Ishikawa (cell line): ENCODE data around the gene SPAG5.

ENCODE experiments used
- CREB1 ChIP-seq: IDR thresholded peaks from 2 replicates; pipeline ENCODE4 v1.6.1; 2012; ENCODE audit warnings: low read depth
- EGR1 ChIP-seq: IDR thresholded peaks from 2 replicates; pipeline ENCODE4 v1.6.1; 2012
- EP300 ChIP-seq: IDR thresholded peaks from 2 replicates; pipeline ENCODE4 v1.6.1; 2012; ENCODE audit warnings: borderline replicate concordance
- NFIC ChIP-seq: IDR thresholded peaks from 2 replicates; pipeline ENCODE4 v1.6.1; 2012
- TAF1 ChIP-seq: IDR thresholded peaks from 2 replicates; pipeline ENCODE4 v1.6.1; 2012; ENCODE audit warnings: low read depth, mild to moderate bottlenecking
- TCF12 ChIP-seq: IDR thresholded peaks from 2 replicates; pipeline ENCODE4 v1.6.1; 2012; ENCODE audit warnings: low read depth
- TF ChIP-seq, protein P1 (sequence below): IDR thresholded peaks from 2 replicates; pipeline ENCODE4 v1.6.1; 2012; ENCODE audit warnings: low read depth, mild to moderate bottlenecking
- TF ChIP-seq, protein P2 (sequence below): IDR thresholded peaks from 2 replicates; pipeline ENCODE4 v1.6.1; 2012

DNA sequence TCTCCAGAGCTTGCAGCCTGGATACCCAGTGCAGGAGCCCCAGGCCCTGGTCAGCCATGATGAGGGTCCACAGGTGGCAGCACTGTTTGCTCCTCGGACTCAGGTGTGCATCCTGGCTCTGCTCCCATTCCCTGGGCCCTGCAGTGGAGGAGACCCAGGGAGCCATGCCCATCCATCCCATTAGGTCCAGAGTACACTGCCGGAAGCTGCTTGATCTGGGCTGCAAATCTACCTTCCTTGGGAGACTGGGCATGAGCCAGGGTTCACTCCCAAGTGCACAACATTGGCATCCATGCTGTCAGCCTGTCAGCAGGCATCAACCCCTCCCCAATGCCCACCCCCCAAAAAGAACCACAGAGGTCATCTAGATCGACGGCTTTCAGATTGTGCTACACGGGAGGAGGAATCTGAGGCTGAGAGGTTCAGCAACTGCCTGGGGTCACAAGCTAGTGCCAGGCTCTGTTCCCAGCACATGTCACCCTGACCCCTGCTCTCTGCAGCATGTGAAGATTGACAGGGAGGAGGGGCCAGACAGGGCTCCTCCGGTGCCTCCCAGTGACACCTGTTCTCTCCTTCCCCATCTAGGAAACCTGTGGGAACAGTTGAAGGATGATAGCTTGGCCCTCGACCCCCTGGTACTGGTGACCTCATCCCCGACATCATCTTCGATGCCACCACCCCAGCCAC lies 62.1 kb downstream of the SPAG5 start:
- no peak for TF ChIP-seq EGR1
- no peak for TF ChIP-seq EP300
- no peak for TF ChIP-seq NFIC
- TF ChIP-seq, protein P1, sequence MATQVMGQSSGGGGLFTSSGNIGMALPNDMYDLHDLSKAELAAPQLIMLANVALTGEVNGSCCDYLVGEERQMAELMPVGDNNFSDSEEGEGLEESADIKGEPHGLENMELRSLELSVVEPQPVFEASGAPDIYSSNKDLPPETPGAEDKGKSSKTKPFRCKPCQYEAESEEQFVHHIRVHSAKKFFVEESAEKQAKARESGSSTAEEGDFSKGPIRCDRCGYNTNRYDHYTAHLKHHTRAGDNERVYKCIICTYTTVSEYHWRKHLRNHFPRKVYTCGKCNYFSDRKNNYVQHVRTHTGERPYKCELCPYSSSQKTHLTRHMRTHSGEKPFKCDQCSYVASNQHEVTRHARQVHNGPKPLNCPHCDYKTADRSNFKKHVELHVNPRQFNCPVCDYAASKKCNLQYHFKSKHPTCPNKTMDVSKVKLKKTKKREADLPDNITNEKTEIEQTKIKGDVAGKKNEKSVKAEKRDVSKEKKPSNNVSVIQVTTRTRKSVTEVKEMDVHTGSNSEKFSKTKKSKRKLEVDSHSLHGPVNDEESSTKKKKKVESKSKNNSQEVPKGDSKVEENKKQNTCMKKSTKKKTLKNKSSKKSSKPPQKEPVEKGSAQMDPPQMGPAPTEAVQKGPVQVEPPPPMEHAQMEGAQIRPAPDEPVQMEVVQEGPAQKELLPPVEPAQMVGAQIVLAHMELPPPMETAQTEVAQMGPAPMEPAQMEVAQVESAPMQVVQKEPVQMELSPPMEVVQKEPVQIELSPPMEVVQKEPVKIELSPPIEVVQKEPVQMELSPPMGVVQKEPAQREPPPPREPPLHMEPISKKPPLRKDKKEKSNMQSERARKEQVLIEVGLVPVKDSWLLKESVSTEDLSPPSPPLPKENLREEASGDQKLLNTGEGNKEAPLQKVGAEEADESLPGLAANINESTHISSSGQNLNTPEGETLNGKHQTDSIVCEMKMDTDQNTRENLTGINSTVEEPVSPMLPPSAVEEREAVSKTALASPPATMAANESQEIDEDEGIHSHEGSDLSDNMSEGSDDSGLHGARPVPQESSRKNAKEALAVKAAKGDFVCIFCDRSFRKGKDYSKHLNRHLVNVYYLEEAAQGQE = no peak
- TF ChIP-seq CREB1 = no peak
- TF ChIP-seq, protein P2, sequence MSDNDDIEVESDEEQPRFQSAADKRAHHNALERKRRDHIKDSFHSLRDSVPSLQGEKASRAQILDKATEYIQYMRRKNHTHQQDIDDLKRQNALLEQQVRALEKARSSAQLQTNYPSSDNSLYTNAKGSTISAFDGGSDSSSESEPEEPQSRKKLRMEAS = no peak
- TF ChIP-seq TAF1 = no peak
- no peak for TF ChIP-seq TCF12
